Lower leg skin (tissue), 4 donors: ENCODE measurements around the gene CBL. TPM values are rescaled to one million over a fixed set of nuclear protein-coding genes. Genes with fewer than 3 reads are reported as not detected.

Experiments used
- DNase-seq, 2 donors: peaks; one replicate each; pipeline ENCODE4 v3.0.0-alpha.2; 2019; ENCODE audit warnings: low spot score in 2 of 2
- H3K4me3 ChIP-seq: fragments of 200-600 bp; sonication (generic); 2 replicates; pipeline ENCODE4 v1.5.1; 2017; ENCODE audit warnings: mild to moderate bottlenecking, low read depth; ENCODE audit not compliant: poor library complexity, severe bottlenecking
- POLR2A ChIP-seq, 2 donors: fragments of 450-650 bp; IDR thresholded peaks; one replicate each; pipeline ENCODE4 v1.6.1; 2016 to 2017; ENCODE audit warnings: antibody characterized with exemption in 2 of 2, mild to moderate bottlenecking in 1 of 2, moderate library complexity in 1 of 2
- WGBS, 2 donors: methylation state at CpG; one replicate each; pipeline ENCODE4 v1.1.5; 2018; 5-methylcytosine and 5-hydroxymethylcytosine counted together
- intact Hi-C: fragments of 100-400 bp; cut with DNase I; formaldehyde crosslinking; loops from one replicate; pipeline ENCODE4 v1.15.0; 2023; ENCODE audit warnings: low total_unique reads
- total RNA-seq, 4 donors: library from RNA; depleted of rRNA; stranded (reverse); fragments of >200 nt; gene quantifications; one replicate each; pipeline ENCODE4 v1.1.0, GENCODE V29; 2016
- TF ChIP-seq, protein P1 (sequence below), 3 donors: fragments of 450-650 bp; IDR thresholded peaks; one replicate each; pipeline ENCODE4 v1.5.1; 2016; ENCODE audit warnings: antibody characterized with exemption in 3 of 3, mild to moderate bottlenecking in 3 of 3, moderate library complexity in 2 of 3

CBL gene
- total RNA-seq, 4 donors from 2014 or later: 11.7 to 14.6 (median 14.0) TPM

DNA sequence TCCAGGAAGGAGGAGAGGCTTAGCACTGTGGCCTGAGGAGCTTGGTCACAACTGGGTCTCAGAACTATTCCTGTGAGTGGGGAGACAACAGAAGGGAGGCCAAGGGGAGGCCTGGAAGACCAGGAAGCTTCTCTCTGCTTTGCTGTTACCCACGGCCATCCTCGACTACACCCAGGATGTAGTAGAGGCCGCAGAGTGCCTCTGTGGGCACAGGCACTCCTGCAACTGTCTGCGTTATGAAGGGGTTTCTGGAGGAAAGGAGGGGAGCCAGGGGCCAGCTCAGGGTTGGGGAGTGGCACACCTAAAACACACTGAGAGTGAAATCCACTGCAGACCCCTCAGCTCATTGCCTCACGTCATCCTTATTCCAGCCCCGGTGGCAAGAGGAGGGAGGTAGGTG lies 144.2 kb downstream of the CBL start:
- no peak overlapping the region for H3K4me3 ChIP-seq
- no peak for DNase-seq
- intact Hi-C loops: no loop called here
- WGBS, 2 donors: 86% methylated on average over 6 of the region's 6 CpGs
- TF ChIP-seq, protein P1, sequence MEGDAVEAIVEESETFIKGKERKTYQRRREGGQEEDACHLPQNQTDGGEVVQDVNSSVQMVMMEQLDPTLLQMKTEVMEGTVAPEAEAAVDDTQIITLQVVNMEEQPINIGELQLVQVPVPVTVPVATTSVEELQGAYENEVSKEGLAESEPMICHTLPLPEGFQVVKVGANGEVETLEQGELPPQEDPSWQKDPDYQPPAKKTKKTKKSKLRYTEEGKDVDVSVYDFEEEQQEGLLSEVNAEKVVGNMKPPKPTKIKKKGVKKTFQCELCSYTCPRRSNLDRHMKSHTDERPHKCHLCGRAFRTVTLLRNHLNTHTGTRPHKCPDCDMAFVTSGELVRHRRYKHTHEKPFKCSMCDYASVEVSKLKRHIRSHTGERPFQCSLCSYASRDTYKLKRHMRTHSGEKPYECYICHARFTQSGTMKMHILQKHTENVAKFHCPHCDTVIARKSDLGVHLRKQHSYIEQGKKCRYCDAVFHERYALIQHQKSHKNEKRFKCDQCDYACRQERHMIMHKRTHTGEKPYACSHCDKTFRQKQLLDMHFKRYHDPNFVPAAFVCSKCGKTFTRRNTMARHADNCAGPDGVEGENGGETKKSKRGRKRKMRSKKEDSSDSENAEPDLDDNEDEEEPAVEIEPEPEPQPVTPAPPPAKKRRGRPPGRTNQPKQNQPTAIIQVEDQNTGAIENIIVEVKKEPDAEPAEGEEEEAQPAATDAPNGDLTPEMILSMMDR (IDR thresholded peaks at IDR 0.05): no peak
- no peak for TF ChIP-seq POLR2A (IDR thresholded peaks at IDR 0.05)

DNA sequence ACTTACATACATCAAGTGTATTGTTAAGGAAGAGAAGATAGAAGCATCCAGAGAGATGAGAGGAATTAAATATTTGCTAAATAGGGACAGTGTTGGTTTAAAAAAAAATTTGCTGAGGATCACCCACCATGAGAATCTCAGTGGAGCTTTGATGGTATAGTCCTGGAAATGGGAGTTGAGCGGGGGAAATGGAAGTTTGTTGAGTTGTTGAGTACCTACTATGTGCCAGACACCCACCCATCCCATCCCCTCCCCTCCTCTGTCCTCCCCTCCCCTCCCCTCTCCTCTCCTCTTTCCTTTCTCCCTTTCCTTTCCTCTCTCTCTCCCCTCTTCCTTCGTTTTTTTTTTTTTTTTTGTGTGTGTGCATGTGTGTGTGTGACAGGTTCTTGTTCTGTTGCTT lies 145.1 kb downstream of the CBL start:
- TF ChIP-seq, protein P1 (IDR thresholded peaks at IDR 0.05): no peak
- TF ChIP-seq POLR2A (IDR thresholded peaks at IDR 0.05): no peak
- no peak for DNase-seq
- 54 to 70% methylated on average over 2 of the region's 2 CpGs for WGBS, 2 donors
- H3K4me3 ChIP-seq: no peak overlapping the region
- intact Hi-C loops: no loop called here

DNA sequence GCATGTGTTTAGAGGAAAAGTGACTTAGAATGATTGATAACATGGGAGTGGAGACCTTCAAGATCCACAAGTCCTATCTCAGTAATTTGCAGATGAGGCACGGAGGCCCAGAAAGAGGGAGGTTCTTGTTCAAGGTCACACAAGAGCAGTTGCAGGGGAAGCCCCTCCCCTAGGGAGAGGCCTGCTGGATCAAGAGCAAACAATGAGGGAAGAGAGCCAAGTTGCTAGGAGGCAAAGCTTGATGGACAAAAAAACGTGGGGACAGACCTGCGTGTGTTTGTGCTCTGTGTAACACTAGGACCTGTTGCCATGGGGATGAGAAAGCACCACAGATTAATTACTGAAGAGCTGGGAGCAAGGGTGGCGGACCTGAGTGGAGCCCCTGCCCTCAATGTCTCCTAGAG lies 146.7 kb downstream of the CBL start:
- no peak overlapping the region for H3K4me3 ChIP-seq
- intact Hi-C loops: no loop called here
- 19 to 35% methylated on average over 4 of the region's 4 CpGs for WGBS, 2 donors
- no peak for TF ChIP-seq POLR2A (IDR thresholded peaks at IDR 0.05)
- TF ChIP-seq, protein P1 (IDR thresholded peaks at IDR 0.05): no peak
- no peak for DNase-seq

DNA sequence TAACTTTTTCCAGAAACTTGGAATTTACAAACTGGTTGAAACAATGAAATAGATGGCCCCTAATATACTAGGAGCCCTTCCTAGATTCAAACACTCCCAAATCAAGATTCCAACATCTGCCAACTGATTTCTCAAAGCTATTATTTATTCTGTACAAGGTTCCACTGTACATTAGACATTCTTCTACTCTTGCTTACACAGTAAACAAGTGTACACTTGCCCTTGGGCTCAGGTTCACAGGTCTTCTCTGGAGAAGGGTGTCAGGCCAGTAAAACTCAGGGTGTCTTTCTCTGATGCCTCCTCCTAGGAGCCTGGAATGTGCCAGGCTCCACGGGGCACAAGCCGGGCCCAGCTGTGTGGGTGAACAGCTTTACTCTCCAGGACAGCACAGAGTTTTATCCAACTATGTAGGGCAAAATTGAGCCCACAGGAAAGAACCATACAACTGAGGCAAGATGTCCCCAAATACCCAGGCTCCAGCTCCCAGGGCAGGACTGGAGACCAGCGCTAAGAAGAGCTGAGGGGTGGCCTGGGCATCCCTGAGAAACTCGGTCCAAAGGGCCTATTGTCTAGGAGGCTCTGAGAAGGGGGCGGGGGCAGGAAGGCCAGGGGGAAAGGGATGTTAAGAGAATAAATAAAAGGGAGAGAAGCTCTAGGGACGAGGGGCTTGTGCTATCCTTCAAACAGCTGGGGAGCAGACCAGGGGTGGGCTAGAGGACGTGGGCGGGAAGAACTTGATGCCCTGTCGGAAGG lies 149.1 kb downstream of the CBL start:
- TF ChIP-seq POLR2A (IDR thresholded peaks at IDR 0.05): no peak
- TF ChIP-seq, protein P1 (IDR thresholded peaks at IDR 0.05): no peak
- intact Hi-C loops: loop anchor here (5.0 kb wide), 1 partner anchor 117 kb away; no protein-coding TSS in a partner anchor
- no peak for DNase-seq
- 67 to 73% methylated on average over 9 of the region's 9 CpGs for WGBS, 2 donors
- H3K4me3 ChIP-seq: no peak overlapping the region

DNA sequence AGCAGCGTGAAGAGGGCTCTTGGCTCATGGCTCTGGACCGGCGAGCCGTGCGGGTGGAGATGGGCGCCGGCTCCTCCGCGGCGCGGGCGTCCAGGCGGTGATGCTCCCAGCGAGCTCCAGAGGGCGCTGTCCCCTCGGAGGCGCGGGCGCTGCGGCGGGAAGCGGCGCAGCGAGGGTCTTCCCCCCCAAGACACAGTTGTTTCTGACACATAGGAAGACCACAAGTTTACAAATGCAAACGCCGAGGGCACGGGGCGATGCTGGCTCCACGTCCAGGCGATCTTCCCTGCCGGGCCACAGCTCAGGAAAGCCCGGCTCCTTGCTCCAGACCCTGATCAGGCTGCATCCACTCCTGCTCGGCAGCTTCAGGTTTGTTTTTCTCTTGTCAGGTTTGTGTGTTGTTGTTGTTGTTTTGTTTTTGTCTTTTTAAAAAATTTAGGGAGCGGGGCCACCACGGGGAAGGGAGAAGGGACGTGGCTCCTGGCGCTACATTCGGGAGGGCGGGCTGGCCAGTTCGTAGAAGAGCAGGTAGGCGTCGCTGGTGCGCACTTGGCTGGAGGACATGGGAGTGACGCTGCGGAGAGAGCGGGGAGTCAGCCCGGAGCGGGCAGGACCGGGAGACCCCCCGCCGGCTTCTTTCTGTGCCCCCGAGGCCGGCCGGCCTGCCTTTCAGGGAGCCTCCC lies 150.4 kb downstream of the CBL start:
- WGBS, 2 donors: 3 to 4% methylated on average over 47 to 54 of the region's 54 CpGs
- TF ChIP-seq, protein P1 (IDR thresholded peaks at IDR 0.05): peak in 1 of 3 donors; percentile 32
- TF ChIP-seq POLR2A (IDR thresholded peaks at IDR 0.05): no peak
- intact Hi-C loops: loop anchor here (5.0 kb wide), 1 partner anchor 116 kb away; no protein-coding TSS in a partner anchor
- peak; percentile 70 to 96 for DNase-seq
- no peak overlapping the region for H3K4me3 ChIP-seq
